Measurements from ENCODE around the gene DRD5.
"Not testable (repeated sequence)": the region's sequence is repeated elsewhere in the genome, so short reads cannot be mapped to it uniquely, and the experiment has no call there.

GRCh38 chr4:9785891-9786290 is 4.5 kb downstream of the DRD5 start:
- TF ChIP-seq EZH2 (IDR thresholded peaks at IDR 0.05; ENCODE audit: borderline replicate concordance, low read depth, low read length, severe bottlenecking); CTCF (IDR thresholded peaks at IDR 0.05; ENCODE audit: extremely low read depth in 1 of 2, insufficient read depth in 1 of 2, low read depth in 1 of 2, low read length in 2 of 2); POLR2A (IDR thresholded peaks at IDR 0.05; ENCODE audit: low read depth, low read length); FOS (IDR thresholded peaks at IDR 0.05; ENCODE audit: borderline replicate concordance, insufficient read depth, low read length); POLR2AphosphoS5 (IDR thresholded peaks at IDR 0.05; ENCODE audit: insufficient read depth, low read depth, low read length); MYC (IDR thresholded peaks at IDR 0.05; ENCODE audit: low read depth, low read length); MAX (IDR thresholded peaks at IDR 0.05; ENCODE audit: insufficient read depth, insufficient read length): not testable (repeated sequence)

All from endothelial cell of umbilical vein (primary cell).